Liver (tissue), 9 donors: ENCODE results near the gene GRIN2A. TPM values are rescaled to one million over a fixed set of nuclear protein-coding genes. Genes with fewer than 3 reads are reported as not detected.

ENCODE experiments used
- DNase-seq: peaks from one replicate; pipeline ENCODE4 v3.0.0-alpha.2; 2017; ENCODE audit warnings: low spot score
- H3K27ac ChIP-seq, 2 donors: one replicate each; pipeline ENCODE4 v1.7.0; 2013; ENCODE audit warnings: inconsistent platforms in 2 of 2, low read length in 2 of 2, control low read depth in 1 of 2, low read depth in 1 of 2, mild to moderate bottlenecking in 1 of 2
- H3K27me3 ChIP-seq, 4 donors: one replicate each; pipeline versions ENCODE4 v1.6.1 to v1.7.0; 2013; ENCODE audit warnings: low read length in 3 of 4, inconsistent platforms in 1 of 4, mild to moderate bottlenecking in 1 of 4, moderate library complexity in 1 of 4; ENCODE audit not compliant: control insufficient read depth in 4 of 4, insufficient read depth in 4 of 4
- H3K36me3 ChIP-seq, 4 donors: one replicate each; pipeline versions ENCODE4 v1.6.1 to v1.7.0; 2013; ENCODE audit warnings: low read length in 3 of 4, mild to moderate bottlenecking in 3 of 4, low read depth in 1 of 4, moderate library complexity in 1 of 4; ENCODE audit not compliant: control insufficient read depth in 4 of 4, insufficient read depth in 3 of 4
- H3K4me1 ChIP-seq, 4 donors: one replicate each; pipeline versions ENCODE4 v1.6.1 to v1.7.0; 2013; ENCODE audit warnings: low read length in 3 of 4, mild to moderate bottlenecking in 3 of 4, moderate library complexity in 1 of 4; ENCODE audit not compliant: control insufficient read depth in 4 of 4, insufficient read depth in 4 of 4
- H3K4me3 ChIP-seq, 3 donors: one replicate each; pipeline versions ENCODE4 v1.6.1 to v1.7.0; 2013; ENCODE audit warnings: low read length in 3 of 3, control low read depth in 1 of 3, low read depth in 1 of 3, mild to moderate bottlenecking in 1 of 3
- H3K9ac ChIP-seq, 2 donors: one replicate each; pipeline ENCODE4 v1.7.0; 2013; ENCODE audit warnings: low read length in 2 of 2, mild to moderate bottlenecking in 2 of 2, moderate library complexity in 2 of 2, control low read depth in 1 of 2, low read depth in 1 of 2
- H3K9me3 ChIP-seq, 4 donors: one replicate each; pipeline versions ENCODE4 v1.6.1 to v1.7.0; 2013; ENCODE audit warnings: low read length in 3 of 4; ENCODE audit not compliant: control insufficient read depth in 4 of 4
- ATF3 ChIP-seq: IDR thresholded peaks from 2 replicates; pipeline ENCODE4 v1.6.1; 2016; ENCODE audit warnings: antibody characterized with exemption
- CTCF ChIP-seq: fragments of 150-350 bp; IDR thresholded peaks from 2 replicates; pipeline ENCODE4 v1.5.1; 2017; ENCODE audit warnings: improper control_type of control experiment, low read depth, low read length; ENCODE audit not compliant: missing input control
- EGR1 ChIP-seq, 2 donors: IDR thresholded peaks; 2 replicates each; pipeline ENCODE4 v1.6.1; 2016 to 2018; ENCODE audit warnings: antibody characterized with exemption in 2 of 2, low read depth in 2 of 2
- FOXA1 ChIP-seq: IDR thresholded peaks from 2 replicates; pipeline ENCODE4 v1.6.1; 2016; ENCODE audit warnings: antibody characterized with exemption
- FOXA2 ChIP-seq: IDR thresholded peaks from 2 replicates; pipeline ENCODE4 v1.6.1; 2016; ENCODE audit warnings: antibody characterized with exemption
- GABPA ChIP-seq, 2 donors: IDR thresholded peaks in 1 of 2; conservative IDR thresholded peaks in 1 of 2; 2 replicates each; pipeline ENCODE4 v1.6.1; 2016; ENCODE audit warnings: antibody characterized with exemption in 2 of 2, mild to moderate bottlenecking in 1 of 2, moderate library complexity in 1 of 2
- HNF4A ChIP-seq, 2 donors: conservative IDR thresholded peaks; 2 replicates each; pipeline ENCODE4 v1.6.1; 2016; ENCODE audit warnings: antibody characterized with exemption in 2 of 2, mild to moderate bottlenecking in 2 of 2
- HNF4G ChIP-seq: IDR thresholded peaks from 2 replicates; pipeline ENCODE4 v1.6.1; 2016; ENCODE audit warnings: antibody characterized with exemption
- JUND ChIP-seq, 2 donors: IDR thresholded peaks; 2 replicates each; pipeline ENCODE4 v1.6.1; 2016; ENCODE audit warnings: antibody characterized with exemption in 2 of 2
- MAX ChIP-seq: IDR thresholded peaks from 2 replicates; pipeline ENCODE4 v1.6.1; 2016; ENCODE audit warnings: antibody characterized with exemption
- NR2F2 ChIP-seq: IDR thresholded peaks from 2 replicates; pipeline ENCODE4 v1.6.1; 2016; ENCODE audit warnings: antibody characterized with exemption
- RAD21 ChIP-seq, 2 donors: IDR thresholded peaks; 2 replicates each; pipeline ENCODE4 v1.6.1; 2016; ENCODE audit warnings: antibody characterized with exemption in 2 of 2, mild to moderate bottlenecking in 2 of 2
- REST ChIP-seq: IDR thresholded peaks from 2 replicates; pipeline ENCODE4 v1.6.1; 2016; ENCODE audit warnings: antibody characterized with exemption, mild to moderate bottlenecking
- RXRA ChIP-seq, 2 donors: IDR thresholded peaks; 2 replicates each; pipeline ENCODE4 v1.6.1; 2017 to 2018; ENCODE audit warnings: antibody characterized with exemption in 2 of 2, mild to moderate bottlenecking in 1 of 2
- SP1 ChIP-seq: IDR thresholded peaks from 2 replicates; pipeline ENCODE4 v1.6.1; 2018; ENCODE audit warnings: antibody characterized with exemption, mild to moderate bottlenecking
- TAF1 ChIP-seq: conservative IDR thresholded peaks from 2 replicates; pipeline ENCODE4 v1.6.1; 2016; ENCODE audit warnings: antibody characterized with exemption, mild to moderate bottlenecking
- YY1 ChIP-seq: IDR thresholded peaks from 2 replicates; pipeline ENCODE4 v1.6.1; 2016; ENCODE audit warnings: antibody characterized with exemption, mild to moderate bottlenecking
- ZBTB33 ChIP-seq: IDR thresholded peaks from 2 replicates; pipeline ENCODE4 v1.6.1; 2016; ENCODE audit warnings: antibody characterized with exemption
- WGBS: extraction: QIAGEN DNeasy Blood & Tissue Kit; methylation state at CpG from one replicate; pipeline ENCODE4 v1.1.7; 2013; 5-methylcytosine and 5-hydroxymethylcytosine counted together
- polyA plus RNA-seq, 2 donors: library from polyadenylated mRNA; stranded (reverse) in 1 of 2; unstranded in 1 of 2; fragments of 200-250 nt in 1 of 2; fragments of >200 nt in 1 of 2; fragmentation: Nextera tagmentation in 1 of 2; extraction: Ambion mirVana in 1 of 2; gene quantifications; one replicate each; pipeline versions ENCODE4 v1.2.1 to v1.2.3, GENCODE V29; 2013 to 2015
- total RNA-seq, 2 donors: library from RNA; depleted of rRNA; stranded (reverse); fragments of >200 nt; gene quantifications; one replicate each; pipeline ENCODE4 v1.2.3, GENCODE V29; 2014
- donor health status: healthy.
- donor health status: healthy.
- donor health status: healthy.
- donor health status: healthy.
- donor health status: healthy.

Gene GRIN2A
- total and polyA plus RNA-seq, 4 donors = under 0.01 to 0.08 (median 0.07) TPM; not detected in 1

GRCh38 chr16:9898555-9898954 lies 283.7 kb downstream of the GRIN2A start (continued):
- TF ChIP-seq ZBTB33 (no peak), TAF1 (no peak), JUND (IDR thresholded peaks at IDR 0.05) (no peak), HNF4A (conservative IDR thresholded peaks at IDR 0.05) (no peak)

GRCh38 chr16:9898124-9898523 lies 284.1 kb downstream of the GRIN2A start:
- H3K9me3 ChIP-seq = no peaks in the 10 kb centered on the region
- H3K27me3 ChIP-seq = no peaks in the 10 kb centered on the region
- TF ChIP-seq HNF4A (conservative IDR thresholded peaks at IDR 0.05) = no peak
- no peak for TF ChIP-seq CTCF
- TF ChIP-seq JUND (IDR thresholded peaks at IDR 0.05) = no peak
- no peak for TF ChIP-seq MAX
- no peak for TF ChIP-seq ZBTB33
- no peak for TF ChIP-seq REST
- no peak for TF ChIP-seq EGR1 (IDR thresholded peaks at IDR 0.05; ENCODE audit: low read depth in 2 of 2)
- no peak for TF ChIP-seq YY1
- no peak for TF ChIP-seq NR2F2
- no peak for TF ChIP-seq HNF4G
- no peak for TF ChIP-seq RAD21 (IDR thresholded peaks at IDR 0.05)
- no peak for TF ChIP-seq FOXA1
- no peak for TF ChIP-seq RXRA (IDR thresholded peaks at IDR 0.05)
- no peak for TF ChIP-seq FOXA2
- TF ChIP-seq GABPA (IDR thresholded peaks at IDR 0.05 in 1 of 2, conservative IDR thresholded peaks at IDR 0.05 in 1 of 2) = no peak
- no peak for TF ChIP-seq ATF3
- no peak for TF ChIP-seq SP1
- no peak for TF ChIP-seq TAF1
- 76% methylated on average over 2 of the region's 2 CpGs for WGBS
- no peaks in the 10 kb centered on the region for H3K36me3 ChIP-seq
- H3K4me1 ChIP-seq = no peaks in the 10 kb centered on the region
- H3K9ac ChIP-seq = no peak overlapping the region
- no peak overlapping the region for H3K4me3 ChIP-seq
- DNase-seq = no peak
- no peak overlapping the region for H3K27ac ChIP-seq
